GM21576 (cell line): ENCODE results near the gene U2AF2.

Source experiments
- ATAC-seq: cut with Tn5 transposase; IDR thresholded peaks from one replicate; pipeline ENCODE4 v1.9.1; 2021; ENCODE audit warnings: mild to moderate bottlenecking, moderate library complexity; ENCODE audit not compliant: unreplicated experiment

The U2AF2 gene

GRCh38 chr19:55673465-55673864, 18.6 kb downstream of the U2AF2 start:
- ATAC-seq, result no peak

GRCh38 chr19:55673889-55674288, 19.1 kb downstream of the U2AF2 start:
- no peak for ATAC-seq

GRCh38 chr19:55674459-55674840, 19.6 kb downstream of the U2AF2 start:
- no peak for ATAC-seq

GRCh38 chr19:55674841-55675660, 20.2 kb downstream of the U2AF2 start, which contains the start of gene EPN1:
Gene EPN1, plus strand, starts transcription at chr19:55675226. Its CDS starts 3,402 bp downstream, at chr19:55678628.
- peak; percentile 55 for ATAC-seq

- ATAC-seq, result no peak
Measured at GRCh38 chr19:55675661-55676354, 21.0 kb downstream of the U2AF2 start.

GRCh38 chr19:55676383-55676782, 21.5 kb downstream of the U2AF2 start:
- ATAC-seq, result no peak

- no peak for ATAC-seq
Measured at GRCh38 chr19:55676889-55677505, 22.2 kb downstream of the U2AF2 start.

GRCh38 chr19:55677572-55678028, 22.8 kb downstream of the U2AF2 start:
- no peak for ATAC-seq

- ATAC-seq, result peak; percentile 62
Measured at GRCh38 chr19:55678121-55678671, 23.4 kb downstream of the U2AF2 start.

GRCh38 chr19:55679343-55680257, 24.8 kb downstream of the U2AF2 start:
- ATAC-seq, result no peak

GRCh38 chr19:55680339-55681130, 25.7 kb downstream of the U2AF2 start:
- ATAC-seq, result no peak

GRCh38 chr19:55681131-55682092, 26.6 kb downstream of the U2AF2 start:
- no peak for ATAC-seq

GRCh38 chr19:55683449-55684261, 28.8 kb downstream of the U2AF2 start:
- ATAC-seq, result no peak

- no peak for ATAC-seq
Measured at GRCh38 chr19:55684946-55685681, 30.3 kb downstream of the U2AF2 start.

GRCh38 chr19:55685776-55686175, 30.9 kb downstream of the U2AF2 start:
- ATAC-seq, result no peak

- no peak for ATAC-seq
Measured at GRCh38 chr19:55686311-55687050, 31.6 kb downstream of the U2AF2 start.
